PC-3 (cell line): Measurements from ENCODE around the gene ARMH4. TPM values are rescaled to one million over a fixed set of nuclear protein-coding genes. Genes with fewer than 3 reads are reported as not detected.

ENCODE experiments used
- ATAC-seq: fragments of 200-7000 bp; cut with Tn5 transposase; 2 replicates; pipeline ENCODE4 v1.9.1; 2020; ENCODE audit warnings: mild to moderate bottlenecking, moderate library complexity
- BruUV-seq: library from RNA; stranded (reverse); fragments of 400-500 nt; replicated peaks from 2 replicates; lab custom pipeline; 2021; lab: Mats Ljungman, UMichigan
- CTCF ChIA-PET: fragments of 300-600 bp; sonication (Branson Sonifier 250); formaldehyde crosslinking; loops from one replicate; lab custom pipeline; 2022; ENCODE audit warnings: antibody characterized with exemption; lab: Charles Lee
- POLR2A ChIA-PET: fragments of 300-600 bp; sonication (Branson Sonifier 250); formaldehyde crosslinking; loops from one replicate; lab custom pipeline; 2022; ENCODE audit warnings: antibody characterized with exemption; ENCODE audit not compliant: unreplicated experiment; lab: Charles Lee
- DNase-seq: peaks from one replicate; pipeline ENCODE4 v3.0.0-alpha.2; 2015
- H2AFZ ChIP-seq: fragments of 300-600 bp; sonication (generic); 2 replicates; pipeline ENCODE4 v1.6.0; 2016; ENCODE audit warnings: antibody characterized with exemption, low read length
- H3F3A ChIP-seq: fragments of 300-600 bp; sonication (generic); one replicate; pipeline ENCODE4 v1.6.0; 2017; ENCODE audit warnings: antibody characterized with exemption, low read length, control low read depth, mild to moderate bottlenecking; ENCODE audit not compliant: unreplicated experiment
- H3K27ac ChIP-seq: fragments of 300-600 bp; sonication (generic); 2 replicates; pipeline ENCODE4 v1.5.1; 2016; ENCODE audit warnings: mild to moderate bottlenecking, low read length
- H3K27me3 ChIP-seq: fragments of 300-600 bp; sonication (generic); 2 replicates; pipeline ENCODE4 v1.6.1; 2016; ENCODE audit warnings: low read length, mixed read lengths
- H3K36me3 ChIP-seq: fragments of 300-600 bp; sonication (generic); 2 replicates; pipeline ENCODE4 v1.6.1; 2016; ENCODE audit warnings: low read depth, mixed run types, low read length, mixed read lengths
- H3K4me1 ChIP-seq: fragments of 300-600 bp; sonication (generic); 2 replicates; pipeline ENCODE4 v1.5.1; 2016; ENCODE audit warnings: low read length; ENCODE audit not compliant: insufficient read depth
- H3K4me2 ChIP-seq: fragments of 300-600 bp; sonication (generic); 2 replicates; pipeline ENCODE4 v1.6.0; 2016; ENCODE audit warnings: low read length
- H3K4me3 ChIP-seq: fragments of 300-600 bp; sonication (generic); 2 replicates; pipeline ENCODE4 v1.5.1; 2016; ENCODE audit warnings: mild to moderate bottlenecking, low read length, mixed read lengths
- H3K79me2 ChIP-seq: fragments of 300-600 bp; sonication (generic); 2 replicates; pipeline ENCODE4 v1.6.1; 2017; ENCODE audit warnings: low read length, mixed read lengths
- H3K9ac ChIP-seq: fragments of 300-600 bp; sonication (generic); 2 replicates; pipeline ENCODE4 v1.6.0; 2016; ENCODE audit warnings: mild to moderate bottlenecking, low read length
- H3K9me2 ChIP-seq: fragments of 300-600 bp; sonication (generic); replicated peaks from 2 replicates; pipeline ENCODE4 v1.6.1; 2016; ENCODE audit warnings: mixed run types, low read length, mixed read lengths
- H3K9me3 ChIP-seq: fragments of 300-600 bp; sonication (generic); 2 replicates; pipeline ENCODE4 v1.6.1; 2016; ENCODE audit warnings: low read length, mixed read lengths
- H4K20me1 ChIP-seq: fragments of 300-600 bp; sonication (generic); 2 replicates; pipeline ENCODE4 v1.6.1; 2016; ENCODE audit warnings: low read length, mixed read lengths
- CTCF ChIP-seq: fragments of 300-600 bp; sonication (generic); conservative IDR thresholded peaks from 2 replicates; pipeline ENCODE4 v1.5.1; 2017; ENCODE audit warnings: antibody characterized with exemption, low read depth, mild to moderate bottlenecking, low read length
- EZH2 ChIP-seq: fragments of 300-600 bp; sonication (generic); IDR thresholded peaks from one replicate; pipeline ENCODE4 v1.6.1; 2017; ENCODE audit warnings: antibody characterized with exemption, mild to moderate bottlenecking, low read length; ENCODE audit not compliant: unreplicated experiment
- EZH2phosphoT487 ChIP-seq: fragments of 300-600 bp; sonication (generic); IDR thresholded peaks from 2 replicates; pipeline ENCODE4 v1.6.1; 2018; ENCODE audit warnings: mild to moderate bottlenecking, antibody characterized with exemption, low read length, borderline replicate concordance
- intact Hi-C: fragments of 100-400 bp; cut with micrococcal nuclease; formaldehyde crosslinking; loops from 2 replicates; pipeline ENCODE4 v1.9.0; 2023
- total RNA-seq: library from RNA; depleted of rRNA; stranded (reverse); fragments of >200 nt; gene quantifications from 2 replicates; pipeline ENCODE4 v1.2.3, GENCODE V29; 2014

Gene ARMH4
- total RNA-seq, 1 experiment from 2014 or later = 2.6 TPM

DNA sequence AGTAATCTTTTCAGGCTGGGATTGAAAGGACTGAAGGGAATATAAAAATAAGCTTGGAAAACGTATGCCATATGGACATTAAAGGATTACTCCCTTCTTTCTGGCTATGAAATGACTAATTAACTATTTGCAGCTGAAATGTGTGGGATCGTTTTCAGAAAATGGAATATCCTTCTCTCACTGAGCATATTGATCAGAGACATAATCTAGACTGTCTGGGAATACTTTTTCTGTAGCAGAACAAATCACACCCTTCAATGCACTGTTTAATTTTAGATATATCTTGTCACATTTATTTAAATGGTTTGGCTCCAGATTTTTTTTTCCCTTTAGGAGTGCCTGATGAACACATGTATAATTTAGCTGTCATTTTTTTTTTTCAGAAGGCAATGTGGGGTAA, 37.2 kb upstream of the ARMH4 start:
- H3K4me1 ChIP-seq = no peaks in the 10 kb centered on the region
- POLR2A ChIA-PET = no interaction called here
- no peak for TF ChIP-seq CTCF
- TF ChIP-seq EZH2phosphoT487 = no peak
- TF ChIP-seq EZH2 = no peak
- no peaks in the 10 kb centered on the region for H3K36me3 ChIP-seq
- no TSS peak for BruUV-seq
- H3K4me3 ChIP-seq = no peak overlapping the region
- H3K27me3 ChIP-seq = peaks cover 48% of the 10 kb centered on the region
- intact Hi-C loops = no loop called here
- H2AFZ ChIP-seq = no peak overlapping the region
- H3K9me2 ChIP-seq = no peaks in the 10 kb centered on the region
- DNase-seq (no peak), ATAC-seq (no peak)
- H3K79me2 ChIP-seq = no peaks in the 10 kb centered on the region
- H4K20me1 ChIP-seq = no peaks in the 10 kb centered on the region
- H3K4me2 ChIP-seq = no peak overlapping the region
- H3K9me3 ChIP-seq = no peaks in the 10 kb centered on the region
- CTCF ChIA-PET = no interaction called here
- no peak overlapping the region for H3K27ac ChIP-seq
- no peak overlapping the region for H3K9ac ChIP-seq
- H3F3A ChIP-seq = no peaks in the 10 kb centered on the region

DNA sequence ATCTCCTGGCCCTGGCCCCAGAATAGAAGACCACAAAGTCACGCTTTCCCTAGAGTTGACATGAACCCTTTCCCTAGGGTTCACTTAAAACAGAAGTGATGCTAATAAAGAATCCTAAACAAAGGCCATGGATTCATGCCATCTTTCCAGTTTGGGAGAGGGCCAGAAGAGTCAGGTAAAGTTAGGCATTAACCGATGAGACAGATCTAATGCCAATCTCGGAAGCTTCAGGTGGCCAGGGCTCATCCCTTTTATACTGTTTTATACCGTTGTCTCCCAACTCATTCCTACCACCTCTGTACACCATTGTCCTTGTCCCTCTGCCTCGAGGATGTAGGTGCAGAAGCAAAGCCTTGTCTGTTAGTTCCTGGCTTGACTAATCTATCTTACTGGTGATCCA, 25.1 kb upstream of the ARMH4 start:
- no peaks in the 10 kb centered on the region for H3K9me3 ChIP-seq
- H2AFZ ChIP-seq = no peak overlapping the region
- intact Hi-C loops = no loop called here
- POLR2A ChIA-PET = no interaction called here
- TF ChIP-seq EZH2 (no peak), CTCF (no peak), EZH2phosphoT487 (no peak)
- peaks cover 15% of the 10 kb centered on the region; the same call in 1 of the 2 replicates for H3K27me3 ChIP-seq
- no peak overlapping the region for H3K27ac ChIP-seq
- H3K9me2 ChIP-seq = no peaks in the 10 kb centered on the region
- H3K79me2 ChIP-seq = no peaks in the 10 kb centered on the region
- BruUV-seq = no TSS peak
- DNase-seq (no peak), ATAC-seq (no peak)
- no peak overlapping the region for H3K4me3 ChIP-seq
- H4K20me1 ChIP-seq = no peaks in the 10 kb centered on the region
- H3K4me2 ChIP-seq = no peak overlapping the region
- H3K36me3 ChIP-seq = no peaks in the 10 kb centered on the region
- CTCF ChIA-PET = no interaction called here
- no peak overlapping the region for H3K9ac ChIP-seq
- H3F3A ChIP-seq = no peaks in the 10 kb centered on the region
- H3K4me1 ChIP-seq = no peaks in the 10 kb centered on the region

DNA sequence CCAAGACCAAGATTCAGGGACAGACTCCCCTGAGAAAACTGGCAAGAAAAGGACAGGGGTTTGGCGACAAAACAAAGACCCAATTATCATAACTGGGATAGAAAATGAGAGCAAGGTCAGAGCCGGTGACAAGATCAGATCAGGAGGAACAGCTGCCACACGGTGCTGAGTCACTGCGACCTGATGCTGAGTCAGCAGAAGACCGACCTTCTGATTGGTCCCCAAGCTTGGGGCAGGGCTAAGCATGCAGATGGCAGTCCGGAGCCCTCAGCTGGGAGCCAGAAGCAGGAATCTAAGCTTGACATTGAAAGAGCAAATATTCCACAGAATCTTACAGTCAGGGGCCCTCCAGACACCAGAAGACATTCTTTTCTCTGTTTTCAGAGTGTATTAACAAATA, 19.1 kb upstream of the ARMH4 start:
- Histone ChIP-seq H3K4me3 (no peak overlapping the region; the same call in 1 of the 2 replicates), H3F3A (no peaks in the 10 kb centered on the region), H3K9ac (no peak overlapping the region), H3K27ac (no peak overlapping the region), H3K4me2 (peak overlapping the region; percentile 50), H3K79me2 (no peaks in the 10 kb centered on the region), H4K20me1 (no peaks in the 10 kb centered on the region), H3K9me2 (no peaks in the 10 kb centered on the region), H3K9me3 (no peaks in the 10 kb centered on the region), H3K4me1 (peaks cover 16% of the 10 kb centered on the region), H3K27me3 (0 out of 2 replicates have a peak, but pooled peaks cover 7% of the 10 kb centered on the region), H3K36me3 (no peaks in the 10 kb centered on the region), H2AFZ (peak overlapping the region; percentile 73)
- DNase-seq (peak; percentile 99), ATAC-seq (peak; percentile 99)
- CTCF ChIA-PET = no interaction called here
- BruUV-seq = no TSS peak
- TF ChIP-seq EZH2phosphoT487 (no peak), EZH2 (no peak), CTCF (no peak)
- POLR2A ChIA-PET = interaction anchor here (0.6 kb wide), 1 partner anchor 127 kb away, joined by 3 read pairs; the partner anchor contains the start of gene ARID4A
- intact Hi-C loops = no loop called here
